ENCODE data around the gene TTC7B.

TTC7B gene

DNA sequence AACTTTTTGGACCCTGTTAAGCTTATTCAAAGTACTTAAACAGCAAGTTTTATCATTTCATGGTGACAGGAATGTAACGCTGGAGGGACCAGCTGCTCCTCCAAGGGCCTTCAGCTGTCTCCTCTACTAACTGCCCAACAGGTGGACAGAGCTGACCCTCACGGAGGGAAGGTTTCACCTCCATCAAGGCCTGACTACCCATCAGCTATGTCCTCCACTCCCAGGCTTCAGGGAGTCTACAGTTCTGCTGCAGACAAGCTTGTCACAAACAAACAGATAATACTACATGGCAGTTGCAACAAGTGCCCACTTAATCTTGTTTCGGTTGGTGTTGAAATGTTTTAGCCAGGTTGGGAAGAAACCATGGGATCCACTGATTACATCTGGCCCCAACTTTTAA, 175.1 kb downstream of the TTC7B start:
- H3K36me3 ChIP-seq (ENCODE audit: control insufficient read depth, insufficient read depth, low read length) = no peaks in the 10 kb centered on the region
- no peaks in the 10 kb centered on the region for H3K79me2 ChIP-seq
- H3K27ac ChIP-seq = no peak overlapping the region
- H3K9ac ChIP-seq = no peak overlapping the region
- H3K4me1 ChIP-seq = no peaks in the 10 kb centered on the region
- no peaks in the 10 kb centered on the region for H3K9me3 ChIP-seq (ENCODE audit: control insufficient read depth, low read length)
- no peak overlapping the region for H2AFZ ChIP-seq
- no peak overlapping the region for H3K4me3 ChIP-seq (ENCODE audit: low read depth, low read length)
- no peaks in the 10 kb centered on the region for H3K27me3 ChIP-seq (ENCODE audit: control insufficient read depth, insufficient read depth, low read length)
- no peak overlapping the region for H3K4me2 ChIP-seq (ENCODE audit: low read length)
- TF ChIP-seq, protein P1, sequence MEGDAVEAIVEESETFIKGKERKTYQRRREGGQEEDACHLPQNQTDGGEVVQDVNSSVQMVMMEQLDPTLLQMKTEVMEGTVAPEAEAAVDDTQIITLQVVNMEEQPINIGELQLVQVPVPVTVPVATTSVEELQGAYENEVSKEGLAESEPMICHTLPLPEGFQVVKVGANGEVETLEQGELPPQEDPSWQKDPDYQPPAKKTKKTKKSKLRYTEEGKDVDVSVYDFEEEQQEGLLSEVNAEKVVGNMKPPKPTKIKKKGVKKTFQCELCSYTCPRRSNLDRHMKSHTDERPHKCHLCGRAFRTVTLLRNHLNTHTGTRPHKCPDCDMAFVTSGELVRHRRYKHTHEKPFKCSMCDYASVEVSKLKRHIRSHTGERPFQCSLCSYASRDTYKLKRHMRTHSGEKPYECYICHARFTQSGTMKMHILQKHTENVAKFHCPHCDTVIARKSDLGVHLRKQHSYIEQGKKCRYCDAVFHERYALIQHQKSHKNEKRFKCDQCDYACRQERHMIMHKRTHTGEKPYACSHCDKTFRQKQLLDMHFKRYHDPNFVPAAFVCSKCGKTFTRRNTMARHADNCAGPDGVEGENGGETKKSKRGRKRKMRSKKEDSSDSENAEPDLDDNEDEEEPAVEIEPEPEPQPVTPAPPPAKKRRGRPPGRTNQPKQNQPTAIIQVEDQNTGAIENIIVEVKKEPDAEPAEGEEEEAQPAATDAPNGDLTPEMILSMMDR (IDR thresholded peaks at IDR 0.05) = no peak

DNA sequence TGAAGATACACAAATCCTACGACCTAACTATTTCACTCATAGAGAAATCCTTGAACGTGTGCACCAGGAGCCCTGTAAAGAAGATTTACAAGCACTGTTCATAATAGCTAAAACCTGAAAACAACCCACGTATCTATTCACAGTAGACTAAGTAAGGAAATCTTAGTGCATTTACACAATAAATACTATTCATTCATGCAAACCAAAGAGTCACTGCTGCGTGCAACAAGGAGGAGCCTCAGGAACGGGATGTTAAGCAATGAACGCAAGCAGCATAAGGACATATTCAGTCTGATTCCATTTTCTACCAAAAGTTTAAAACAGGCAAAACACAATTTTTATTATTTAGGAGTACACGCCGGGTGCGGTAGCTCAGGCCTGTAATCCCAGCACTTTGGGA, 176.6 kb downstream of the TTC7B start:
- Histone ChIP-seq H2AFZ (no peak overlapping the region), H3K4me2 (ENCODE audit: low read length) (no peak overlapping the region), H3K27ac (no peak overlapping the region), H3K4me3 (ENCODE audit: low read depth, low read length) (no peak overlapping the region), H3K36me3 (ENCODE audit: control insufficient read depth, insufficient read depth, low read length) (no peaks in the 10 kb centered on the region), H3K9me3 (ENCODE audit: control insufficient read depth, low read length) (no peaks in the 10 kb centered on the region), H3K27me3 (ENCODE audit: control insufficient read depth, insufficient read depth, low read length) (no peaks in the 10 kb centered on the region), H3K4me1 (no peaks in the 10 kb centered on the region), H3K9ac (no peak overlapping the region), H3K79me2 (no peaks in the 10 kb centered on the region)
- TF ChIP-seq, protein P1 (IDR thresholded peaks at IDR 0.05) = no peak

DNA sequence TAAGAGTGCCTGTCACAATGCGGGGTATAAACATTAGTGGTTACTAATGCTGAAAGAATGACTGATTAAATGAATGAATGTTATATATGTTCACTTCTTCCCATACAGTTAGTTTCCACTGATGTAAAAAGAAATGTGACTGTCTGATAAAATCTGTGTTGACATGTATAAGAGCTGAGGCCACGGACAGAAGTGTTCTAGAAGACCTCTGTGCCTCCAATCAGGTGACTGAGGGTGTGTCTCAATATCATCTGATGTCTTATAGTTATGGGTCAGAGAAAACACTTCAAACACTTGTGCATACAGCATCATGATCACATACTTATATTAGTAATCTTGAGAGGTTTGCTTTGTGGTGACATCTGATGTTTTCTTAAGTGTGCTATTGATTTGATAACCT, 183.4 kb downstream of the TTC7B start:
- Histone ChIP-seq H3K4me3 (ENCODE audit: low read depth, low read length) (no peak overlapping the region), H3K36me3 (ENCODE audit: control insufficient read depth, insufficient read depth, low read length) (no peaks in the 10 kb centered on the region), H2AFZ (no peak overlapping the region), H3K79me2 (no peaks in the 10 kb centered on the region), H3K9me3 (ENCODE audit: control insufficient read depth, low read length) (no peaks in the 10 kb centered on the region), H3K9ac (no peak overlapping the region), H3K27ac (no peak overlapping the region), H3K4me2 (ENCODE audit: low read length) (no peak overlapping the region), H3K4me1 (peaks cover 16% of the 10 kb centered on the region), H3K27me3 (ENCODE audit: control insufficient read depth, insufficient read depth, low read length) (no peaks in the 10 kb centered on the region)
- TF ChIP-seq, protein P1 (IDR thresholded peaks at IDR 0.05) = no peak

DNA sequence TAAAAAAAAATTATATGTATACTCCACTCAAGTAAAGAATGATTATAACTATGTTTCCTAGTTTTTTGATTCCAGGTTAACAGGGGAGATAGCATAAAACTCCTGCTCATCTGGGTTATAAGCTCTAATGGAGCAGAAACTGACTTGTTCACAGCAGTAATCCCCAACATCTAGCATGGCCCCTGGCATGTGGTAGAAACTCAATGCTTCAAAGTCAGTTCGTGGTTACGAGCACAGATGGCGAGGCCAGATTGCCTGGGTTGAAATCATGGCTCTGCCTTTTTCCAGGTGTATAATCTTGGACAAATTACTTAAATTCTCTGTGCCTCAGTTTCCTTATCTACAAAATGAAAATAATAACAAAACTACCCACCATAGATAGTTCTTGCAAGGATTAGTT, 183.8 kb downstream of the TTC7B start:
- no peak overlapping the region for H3K27ac ChIP-seq
- H3K4me3 ChIP-seq (ENCODE audit: low read depth, low read length) = no peak overlapping the region
- no peak overlapping the region for H3K9ac ChIP-seq
- H3K36me3 ChIP-seq (ENCODE audit: control insufficient read depth, insufficient read depth, low read length) = no peaks in the 10 kb centered on the region
- no peak overlapping the region for H2AFZ ChIP-seq
- no peak overlapping the region for H3K4me2 ChIP-seq (ENCODE audit: low read length)
- TF ChIP-seq, protein P1 (IDR thresholded peaks at IDR 0.05) = no peak
- no peaks in the 10 kb centered on the region for H3K9me3 ChIP-seq (ENCODE audit: control insufficient read depth, low read length)
- no peaks in the 10 kb centered on the region for H3K79me2 ChIP-seq
- peaks cover 20% of the 10 kb centered on the region for H3K4me1 ChIP-seq
- H3K27me3 ChIP-seq (ENCODE audit: control insufficient read depth, insufficient read depth, low read length) = no peaks in the 10 kb centered on the region

DNA sequence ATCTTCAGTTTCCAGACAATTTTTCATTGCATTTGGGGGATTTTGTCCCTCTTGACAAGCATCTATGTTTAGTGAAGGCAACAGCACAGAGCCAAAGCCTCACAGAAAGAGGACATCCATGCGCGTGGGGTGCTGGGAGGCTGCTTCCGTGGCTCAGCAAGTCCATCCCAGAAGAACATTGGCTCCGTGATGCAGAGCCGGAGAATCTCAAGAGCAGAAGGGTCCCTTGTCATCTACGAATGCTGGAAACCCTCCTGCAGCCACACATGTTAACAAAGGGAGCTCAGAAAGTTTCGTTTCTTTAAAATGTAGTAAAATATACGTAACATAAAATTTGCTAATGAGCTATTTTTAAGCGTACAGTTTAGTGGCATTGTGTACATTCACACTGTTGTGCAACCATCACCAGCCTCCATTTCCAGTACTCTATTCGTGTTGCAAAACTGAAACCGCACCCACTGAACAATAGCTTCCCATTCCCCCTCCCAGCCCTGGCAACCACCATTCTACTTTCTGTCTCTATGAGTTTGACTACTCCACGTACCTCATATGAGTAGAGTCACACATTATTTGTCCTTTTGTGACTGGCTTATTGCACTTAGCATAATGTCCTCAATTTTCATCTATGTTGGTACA, 185.9 kb downstream of the TTC7B start:
- H3K9me3 ChIP-seq (ENCODE audit: control insufficient read depth, low read length) = no peaks in the 10 kb centered on the region
- H3K27me3 ChIP-seq (ENCODE audit: control insufficient read depth, insufficient read depth, low read length) = no peaks in the 10 kb centered on the region
- TF ChIP-seq, protein P1 (IDR thresholded peaks at IDR 0.05) = no peak
- H3K4me2 ChIP-seq (ENCODE audit: low read length) = no peak overlapping the region
- peaks cover 41% of the 10 kb centered on the region for H3K4me1 ChIP-seq
- H3K27ac ChIP-seq = no peak overlapping the region
- H3K79me2 ChIP-seq = no peaks in the 10 kb centered on the region
- H2AFZ ChIP-seq = no peak overlapping the region
- H3K9ac ChIP-seq = no peak overlapping the region
- H3K4me3 ChIP-seq (ENCODE audit: low read depth, low read length) = no peak overlapping the region
- no peaks in the 10 kb centered on the region for H3K36me3 ChIP-seq (ENCODE audit: control insufficient read depth, insufficient read depth, low read length)

Measured in parathyroid adenoma (tissue), 2 donors.